Measurements from ENCODE around the gene MAP1LC3B. TPM values are rescaled to one million over a fixed set of nuclear protein-coding genes. Genes with fewer than 3 reads are reported as not detected.
"Not testable (repeated sequence)": the region's sequence is repeated elsewhere in the genome, so short reads cannot be mapped to it uniquely, and the experiment has no call there.

MAP1LC3B gene
- total RNA-seq, 1 donor, result 54.9 TPM

DNA sequence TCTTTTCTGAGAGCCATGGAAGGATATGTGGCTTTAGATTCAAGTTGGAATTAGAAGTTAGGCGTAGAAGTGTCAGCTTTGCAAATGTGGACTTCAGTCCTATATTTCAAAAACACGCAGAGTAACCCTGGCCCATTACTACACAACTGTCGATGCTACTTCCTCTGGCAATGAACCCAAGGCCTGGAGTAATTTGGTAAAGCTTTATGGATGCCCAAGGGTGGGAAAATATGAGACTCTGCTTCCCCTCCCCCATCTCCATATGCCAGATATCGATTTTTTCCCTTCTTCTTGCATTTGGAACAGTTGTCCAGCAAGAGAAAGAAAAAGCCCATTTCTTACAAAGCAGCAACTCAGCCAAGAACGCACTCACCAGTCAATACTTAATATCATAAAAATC, 2.9 kb upstream of the MAP1LC3B start:
- DNase-seq (ENCODE audit: low read depth), result no peak
- TF ChIP-seq, protein P1, sequence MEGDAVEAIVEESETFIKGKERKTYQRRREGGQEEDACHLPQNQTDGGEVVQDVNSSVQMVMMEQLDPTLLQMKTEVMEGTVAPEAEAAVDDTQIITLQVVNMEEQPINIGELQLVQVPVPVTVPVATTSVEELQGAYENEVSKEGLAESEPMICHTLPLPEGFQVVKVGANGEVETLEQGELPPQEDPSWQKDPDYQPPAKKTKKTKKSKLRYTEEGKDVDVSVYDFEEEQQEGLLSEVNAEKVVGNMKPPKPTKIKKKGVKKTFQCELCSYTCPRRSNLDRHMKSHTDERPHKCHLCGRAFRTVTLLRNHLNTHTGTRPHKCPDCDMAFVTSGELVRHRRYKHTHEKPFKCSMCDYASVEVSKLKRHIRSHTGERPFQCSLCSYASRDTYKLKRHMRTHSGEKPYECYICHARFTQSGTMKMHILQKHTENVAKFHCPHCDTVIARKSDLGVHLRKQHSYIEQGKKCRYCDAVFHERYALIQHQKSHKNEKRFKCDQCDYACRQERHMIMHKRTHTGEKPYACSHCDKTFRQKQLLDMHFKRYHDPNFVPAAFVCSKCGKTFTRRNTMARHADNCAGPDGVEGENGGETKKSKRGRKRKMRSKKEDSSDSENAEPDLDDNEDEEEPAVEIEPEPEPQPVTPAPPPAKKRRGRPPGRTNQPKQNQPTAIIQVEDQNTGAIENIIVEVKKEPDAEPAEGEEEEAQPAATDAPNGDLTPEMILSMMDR (IDR thresholded peaks at IDR 0.05; ENCODE audit: insufficient read depth, low read length), result no peak
- no peak overlapping the region for H3K4me3 ChIP-seq (ENCODE audit: low read depth, low read length)

DNA sequence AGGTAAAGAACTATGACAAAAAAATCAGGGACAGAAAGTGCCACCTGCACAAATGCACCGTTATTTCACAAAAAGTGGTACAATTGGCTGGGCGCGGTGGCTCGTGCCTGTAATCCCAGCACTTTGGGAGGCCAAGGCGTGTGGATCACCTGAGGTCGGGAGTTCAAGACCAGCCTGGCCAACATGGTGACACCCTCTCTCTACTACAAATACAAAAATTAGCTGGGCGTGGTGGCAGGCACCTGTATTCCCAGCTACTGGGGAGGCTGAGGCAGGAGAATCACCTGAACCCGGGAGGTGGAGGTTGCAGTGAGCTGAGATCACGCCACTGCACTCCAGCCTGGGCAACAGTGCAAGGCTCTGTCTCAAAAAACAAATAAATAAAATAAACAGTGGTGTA, 2.2 kb upstream of the MAP1LC3B start:
- H3K4me3 ChIP-seq (ENCODE audit: low read depth, low read length), result not testable (repeated sequence)

DNA sequence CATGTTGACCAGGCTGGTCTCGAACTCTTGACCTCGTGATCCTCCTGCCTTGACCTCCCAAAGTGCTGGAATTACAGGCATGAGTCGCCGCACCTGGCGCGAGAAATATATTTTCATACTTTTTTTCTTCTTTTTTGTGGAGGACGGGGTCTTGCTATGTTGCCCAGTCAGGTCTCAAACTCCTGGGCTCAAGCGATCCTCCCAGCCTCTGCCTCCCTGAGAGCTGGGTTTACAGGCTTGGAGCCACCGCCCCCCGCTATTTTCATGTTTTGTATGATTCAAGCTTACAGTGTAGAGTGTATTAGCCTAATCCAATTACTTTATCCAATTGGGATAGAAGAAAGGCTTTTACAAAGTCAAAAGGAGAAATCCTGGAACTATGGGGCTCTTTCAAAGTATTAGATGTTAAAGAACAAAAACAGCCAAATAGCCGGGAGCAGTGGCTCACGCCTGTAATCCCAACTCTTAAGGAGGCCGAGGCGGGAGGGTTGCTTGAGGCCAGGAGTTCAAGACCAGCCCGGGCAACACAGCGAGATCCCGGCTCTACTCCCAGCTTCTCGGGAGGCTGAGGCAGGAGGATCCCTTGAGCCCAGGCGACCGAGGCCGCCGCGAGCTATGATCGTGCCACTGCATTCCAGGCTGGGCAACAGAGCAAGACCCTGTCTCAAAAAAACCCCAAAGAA, 1.4 kb upstream of the MAP1LC3B start:
- TF ChIP-seq, protein P1 (IDR thresholded peaks at IDR 0.05; ENCODE audit: insufficient read depth, low read length), result no peak
- H3K4me3 ChIP-seq (ENCODE audit: low read depth, low read length), result no peak overlapping the region
- DNase-seq (ENCODE audit: low read depth), result no peak

More for the DNA sequence above, 2.2 kb upstream of the MAP1LC3B start:
- DNase-seq (ENCODE audit: low read depth), result not testable (repeated sequence)

DNA sequence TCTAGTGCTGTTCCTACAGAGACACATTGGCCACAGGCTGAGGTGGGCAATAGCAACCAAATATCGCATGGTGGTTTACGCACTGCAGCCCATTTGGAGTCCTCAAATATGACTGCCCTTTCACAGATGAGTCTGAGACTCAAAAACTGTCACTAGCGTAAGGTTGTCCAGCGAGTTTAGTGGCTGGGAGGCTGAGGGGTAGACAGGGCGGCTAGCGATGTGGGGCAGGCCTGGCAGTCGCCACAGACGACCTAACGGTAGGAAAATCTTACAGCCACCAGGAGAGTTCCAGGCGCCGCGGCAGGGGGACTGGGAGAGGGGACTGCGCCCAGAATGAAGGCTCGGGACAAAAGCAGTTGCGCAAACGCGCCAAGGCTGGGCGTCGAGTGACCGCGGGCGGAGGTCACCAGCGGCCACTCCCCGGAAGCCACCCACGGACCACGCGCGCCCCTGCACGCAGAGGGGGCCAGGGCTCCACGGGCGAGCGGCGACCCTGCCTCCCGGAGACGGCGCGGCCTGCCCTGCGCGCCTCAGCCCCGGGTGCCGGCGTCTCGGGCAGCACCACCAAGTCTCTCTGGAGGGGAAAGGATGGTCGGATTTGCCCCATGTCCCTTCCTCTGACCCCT, 699 bp upstream of the MAP1LC3B start:
- DNase-seq (ENCODE audit: low read depth), result peak; percentile 27
- TF ChIP-seq, protein P1 (IDR thresholded peaks at IDR 0.05; ENCODE audit: insufficient read depth, low read length), result no peak
- peak overlapping the region; percentile 72 for H3K4me3 ChIP-seq (ENCODE audit: low read depth, low read length)

DNA sequence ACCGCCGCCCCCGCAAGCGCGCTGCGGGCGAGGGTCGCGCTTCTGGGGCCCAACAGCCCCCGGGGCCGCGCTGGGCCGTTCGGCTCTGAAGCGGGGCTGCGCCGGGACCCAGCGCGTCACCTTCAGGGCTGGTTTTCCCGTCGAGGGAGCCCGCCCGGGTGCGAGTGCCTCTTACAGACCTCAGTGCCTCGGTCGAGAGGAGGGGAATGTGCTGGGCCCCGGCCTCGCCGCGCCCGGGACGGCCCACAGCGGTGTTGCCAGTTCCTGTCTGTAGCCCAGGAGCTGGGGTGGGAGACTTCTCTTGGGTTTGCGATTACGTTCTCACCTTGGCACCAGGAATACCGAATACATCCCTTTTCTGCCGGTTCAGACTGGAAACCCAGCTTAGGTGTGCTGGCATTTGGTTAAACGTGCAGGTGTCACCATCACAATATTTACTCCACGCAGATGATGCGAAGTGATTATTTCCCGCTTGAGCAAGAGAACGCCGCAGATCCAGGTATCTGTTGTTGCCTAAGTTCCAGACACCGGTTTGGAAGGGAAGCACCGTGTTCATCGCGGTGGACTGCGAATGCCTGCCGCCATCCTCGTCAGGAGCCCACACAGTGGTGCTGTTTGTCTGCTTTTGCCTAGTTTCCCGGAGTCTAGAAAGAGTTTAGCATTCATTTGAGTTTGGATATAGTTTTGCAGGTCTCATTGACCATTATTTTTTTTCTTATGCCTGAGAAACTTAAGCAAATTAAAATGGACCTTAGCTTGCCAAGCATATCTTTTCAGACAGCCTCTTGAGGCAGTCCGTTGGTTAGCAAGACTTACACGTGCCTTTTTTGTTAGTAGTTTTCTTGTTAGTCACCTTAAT, 914 bp downstream of the MAP1LC3B start:
- DNase-seq (ENCODE audit: low read depth), result peak; percentile 55
- peak overlapping the region; percentile 97 for H3K4me3 ChIP-seq (ENCODE audit: low read depth, low read length)
- TF ChIP-seq, protein P1 (IDR thresholded peaks at IDR 0.05; ENCODE audit: insufficient read depth, low read length), result peak; percentile 41

DNA sequence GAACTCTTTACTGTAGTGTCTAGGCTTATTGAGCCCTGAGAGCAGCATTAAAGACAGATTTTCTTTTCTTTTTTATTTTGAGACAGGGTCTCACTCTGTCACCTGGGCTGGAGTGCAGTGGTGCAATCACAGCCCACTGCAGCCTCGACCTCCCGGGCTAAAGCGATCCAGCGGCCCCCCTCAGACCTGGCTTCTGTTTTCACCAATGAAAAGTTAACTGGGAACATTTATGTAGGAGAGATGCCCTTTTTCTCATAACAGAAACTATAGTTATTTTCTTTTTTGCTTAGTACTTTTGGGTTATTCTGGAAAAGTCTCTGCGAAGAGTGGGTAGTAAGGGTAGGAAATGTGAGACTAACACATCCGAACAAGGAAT, 1.5 kb downstream of the MAP1LC3B start:
- DNase-seq (ENCODE audit: low read depth), result no peak
- TF ChIP-seq, protein P1 (IDR thresholded peaks at IDR 0.05; ENCODE audit: insufficient read depth, low read length), result no peak
- H3K4me3 ChIP-seq (ENCODE audit: low read depth, low read length), result peak overlapping the region; percentile 97

Measured in fibroblast of the aortic adventitia (primary cell).